CD4-positive, alpha-beta T cell treated with Interleukin-4 for 1 hour (primary cell): Measurements from ENCODE around the gene PRKCB.
"Not testable (repeated sequence)": the region's sequence is repeated elsewhere in the genome, so short reads cannot be mapped to it uniquely, and the experiment has no call there.

ENCODE experiments used
- DNase-seq, 2 donors: peaks; one replicate each; pipeline ENCODE4 v3.0.0-alpha.2; 2020 to 2022

PRKCB gene

GRCh38 chr16:24102209-24102660 is 266.5 kb downstream of the PRKCB start:
- no peak for DNase-seq

GRCh38 chr16:24105471-24105870 is 269.7 kb downstream of the PRKCB start:
- DNase-seq, result not testable (repeated sequence)

GRCh38 chr16:24108090-24108489 is 272.3 kb downstream of the PRKCB start:
- DNase-seq, result not testable (repeated sequence)

DNA sequence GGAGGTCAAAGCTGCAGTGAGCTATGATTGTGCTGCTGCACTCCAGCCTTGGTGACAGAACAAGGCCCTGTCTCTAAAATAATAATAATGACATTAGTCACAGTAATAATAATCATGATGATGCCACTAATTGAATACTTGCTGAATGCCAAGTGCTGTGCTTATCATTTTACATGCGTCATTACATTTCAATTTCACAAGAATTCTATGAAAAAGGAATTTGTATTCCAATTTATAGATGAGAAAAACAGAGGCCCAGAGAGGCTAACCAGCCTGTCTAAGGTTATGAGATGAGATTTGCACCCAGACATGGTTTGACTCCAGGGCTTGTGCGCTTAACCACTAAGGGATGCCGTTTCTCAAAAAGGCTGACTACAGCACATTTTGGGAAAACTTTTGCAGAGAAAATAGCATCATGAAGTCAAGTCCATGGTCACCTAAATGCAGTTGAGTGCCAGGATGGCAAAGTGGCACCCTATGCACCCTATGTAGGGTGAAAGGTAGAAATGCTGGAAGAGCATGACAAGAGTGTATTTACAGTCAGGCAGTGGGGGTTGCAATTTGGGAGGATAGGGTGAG is 276.0 kb downstream of the PRKCB start:
- DNase-seq, result no peak

DNA sequence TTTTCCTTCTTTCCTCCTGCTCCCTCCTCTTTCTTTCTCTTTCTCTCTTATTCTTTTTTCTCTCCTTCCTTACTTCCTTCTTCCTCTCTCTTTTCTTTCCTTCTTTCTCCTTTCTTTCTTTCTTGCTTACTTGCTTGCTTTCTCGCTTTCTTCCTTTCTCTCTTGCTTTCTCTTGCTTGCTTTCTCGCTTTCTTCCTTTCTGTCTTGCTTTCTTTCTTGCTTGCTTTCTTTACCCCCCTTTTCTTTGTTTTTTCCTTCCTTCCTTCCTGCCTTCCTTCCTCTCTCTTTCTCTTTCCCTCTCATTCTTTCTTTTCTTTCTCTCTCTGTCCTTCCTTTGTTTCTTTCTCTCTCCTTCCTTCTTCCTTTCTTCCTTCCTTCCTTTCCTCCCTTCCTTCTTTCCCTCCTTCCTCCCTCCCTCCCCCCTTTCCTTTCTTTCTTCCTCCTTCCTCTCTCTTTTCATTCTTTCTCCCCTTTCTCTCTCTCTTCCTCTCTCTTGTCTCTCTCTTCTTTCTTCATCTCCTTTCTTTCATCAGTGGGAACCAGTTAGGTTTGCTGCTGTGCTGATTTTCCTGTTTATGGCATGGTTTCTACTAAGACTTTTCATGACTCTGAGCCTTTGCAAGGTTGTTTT is 277.4 kb downstream of the PRKCB start:
- DNase-seq, result no peak

DNA sequence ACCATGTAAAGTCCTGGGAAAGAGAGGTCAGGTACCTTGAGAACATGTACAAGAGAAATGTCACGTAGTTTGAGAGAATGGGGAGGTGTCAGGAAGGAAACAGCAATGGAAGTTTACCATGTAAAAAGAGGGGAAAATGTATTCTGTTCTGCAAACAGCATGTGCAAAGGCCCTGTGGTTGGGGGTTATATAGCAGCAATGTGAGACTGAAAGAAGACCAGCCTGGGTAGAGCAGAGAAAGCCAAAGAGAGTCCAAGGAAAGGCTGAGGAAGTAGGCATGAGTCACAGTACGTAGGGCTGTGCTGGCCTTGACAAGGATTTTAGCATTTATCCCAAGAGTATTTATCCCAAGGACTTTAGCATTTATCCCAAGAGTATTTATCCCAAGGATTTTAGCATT is 279.1 kb downstream of the PRKCB start:
- DNase-seq, result no peak

DNA sequence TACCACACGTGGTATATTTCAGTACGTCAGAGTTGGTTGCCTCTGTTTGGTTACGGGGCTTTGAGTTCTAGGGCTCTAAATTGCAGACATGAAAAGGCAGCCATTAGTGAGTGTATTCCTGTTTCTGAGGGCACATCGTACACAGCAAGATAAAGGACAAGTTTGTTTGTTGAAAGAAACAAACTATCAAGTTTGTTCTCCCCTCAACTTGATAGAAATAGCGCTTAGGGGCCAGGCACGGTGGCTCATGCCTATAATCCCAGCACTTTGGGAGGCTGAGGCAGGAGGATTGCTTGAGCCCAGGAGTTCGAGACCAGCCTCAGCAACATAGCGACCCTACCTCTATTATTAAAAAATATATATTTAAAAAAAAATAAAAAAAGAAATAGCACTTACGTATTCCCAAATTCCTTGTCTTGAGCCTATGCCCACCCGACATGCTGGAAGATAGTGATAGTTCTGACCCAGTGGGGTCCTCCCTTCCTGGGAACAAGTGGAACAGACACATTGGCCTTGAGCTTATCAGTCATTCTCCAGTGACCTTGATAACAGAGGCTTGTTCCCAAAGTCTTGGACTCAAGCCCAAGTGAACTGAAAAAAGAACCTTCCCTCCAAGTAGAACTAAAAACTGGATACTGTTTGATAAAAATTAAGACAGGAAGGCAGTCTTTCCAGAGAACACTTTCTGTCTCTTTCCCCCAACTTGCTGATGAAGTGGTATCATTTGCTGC is 280.4 kb downstream of the PRKCB start:
- DNase-seq, result no peak

GRCh38 chr16:24116989-24117388 is 281.2 kb downstream of the PRKCB start:
- no peak for DNase-seq

DNA sequence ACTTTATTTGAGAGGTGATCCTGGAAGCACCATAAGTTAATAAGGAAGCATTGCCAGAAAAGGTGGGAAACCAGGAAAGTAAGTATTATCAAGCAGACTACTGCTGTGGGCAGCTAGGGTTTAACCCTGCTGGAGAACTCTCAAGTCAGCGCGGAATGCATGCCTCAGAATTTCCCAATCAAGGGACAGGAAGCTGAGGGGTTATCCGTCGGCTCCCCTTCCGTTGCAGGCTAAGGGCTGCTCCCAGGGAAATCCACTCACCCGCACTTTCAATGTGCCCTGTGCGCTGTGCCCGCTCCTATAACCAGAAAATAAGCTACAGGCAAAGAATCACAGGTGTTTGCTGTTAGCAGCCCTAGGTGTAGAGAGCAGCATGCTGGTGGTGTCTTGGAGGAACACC is 281.9 kb downstream of the PRKCB start:
- DNase-seq, result no peak

GRCh38 chr16:24118126-24118821 is 282.5 kb downstream of the PRKCB start:
- no peak for DNase-seq

- DNase-seq, result no peak
Measured at GRCh38 chr16:24119807-24120206, 284.0 kb downstream of the PRKCB start.

DNA sequence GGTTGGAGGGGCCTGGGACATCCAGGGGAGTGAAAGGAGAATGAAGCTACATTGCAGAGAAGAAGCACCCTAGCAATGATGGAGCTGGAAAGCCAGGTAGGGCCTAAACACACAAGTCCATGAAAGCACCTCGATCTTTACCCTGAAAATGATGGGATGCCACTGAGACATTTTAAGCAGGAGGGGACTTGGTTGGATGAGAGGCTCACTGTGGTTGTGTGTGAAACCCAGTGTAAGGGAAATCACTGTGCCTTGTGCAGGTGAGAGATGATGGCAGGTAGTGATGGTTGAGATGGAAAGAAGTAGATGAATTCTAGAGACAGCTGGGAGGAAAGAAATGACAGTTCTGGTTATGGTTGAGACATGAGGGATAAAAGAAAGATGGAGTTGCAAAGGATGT is 287.5 kb downstream of the PRKCB start:
- DNase-seq, result no peak

- DNase-seq, result no peak
Measured at GRCh38 chr16:24124291-24124690, 288.5 kb downstream of the PRKCB start.

DNA sequence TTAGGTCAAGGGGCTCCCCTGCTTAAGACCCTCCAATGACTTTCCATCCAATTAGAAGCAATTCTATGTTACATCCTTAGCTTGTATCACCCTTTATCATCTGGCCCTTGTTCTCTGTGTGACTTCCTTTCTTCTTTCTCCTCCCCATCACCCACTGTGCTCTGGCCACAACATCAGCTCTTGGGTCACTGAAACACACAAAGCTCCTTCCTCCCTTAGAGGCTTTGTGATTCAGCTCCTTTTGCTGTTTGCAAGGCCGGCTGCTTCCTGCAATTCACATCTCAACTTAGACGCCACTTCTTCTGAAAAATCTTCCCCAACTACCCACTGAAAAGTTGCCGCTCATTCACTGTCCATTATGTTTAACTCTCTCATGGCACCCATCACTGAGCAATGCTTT is 289.4 kb downstream of the PRKCB start:
- no peak for DNase-seq

DNA sequence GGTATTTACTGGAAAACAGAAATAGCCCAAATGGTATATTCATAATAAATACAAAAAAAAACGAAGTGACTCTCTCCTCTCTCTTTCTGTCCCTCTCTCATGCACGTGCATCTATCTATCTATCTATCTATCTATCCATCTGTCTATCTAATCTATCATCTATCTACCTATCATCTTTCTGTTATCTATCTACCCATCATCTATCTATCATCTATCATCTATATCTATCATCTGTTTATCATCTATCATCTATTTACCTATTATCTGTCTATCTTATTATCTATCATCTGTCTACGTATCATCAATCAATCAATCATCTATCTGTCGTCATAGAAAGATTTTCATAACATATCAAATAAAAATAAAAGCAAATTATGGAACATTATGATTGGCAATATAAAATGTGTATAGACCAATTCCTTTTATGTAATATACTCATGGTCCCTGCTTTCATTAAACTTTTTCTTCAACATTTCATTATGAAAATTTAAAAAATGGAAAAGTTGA is 293.7 kb downstream of the PRKCB start:
- no peak for DNase-seq

DNA sequence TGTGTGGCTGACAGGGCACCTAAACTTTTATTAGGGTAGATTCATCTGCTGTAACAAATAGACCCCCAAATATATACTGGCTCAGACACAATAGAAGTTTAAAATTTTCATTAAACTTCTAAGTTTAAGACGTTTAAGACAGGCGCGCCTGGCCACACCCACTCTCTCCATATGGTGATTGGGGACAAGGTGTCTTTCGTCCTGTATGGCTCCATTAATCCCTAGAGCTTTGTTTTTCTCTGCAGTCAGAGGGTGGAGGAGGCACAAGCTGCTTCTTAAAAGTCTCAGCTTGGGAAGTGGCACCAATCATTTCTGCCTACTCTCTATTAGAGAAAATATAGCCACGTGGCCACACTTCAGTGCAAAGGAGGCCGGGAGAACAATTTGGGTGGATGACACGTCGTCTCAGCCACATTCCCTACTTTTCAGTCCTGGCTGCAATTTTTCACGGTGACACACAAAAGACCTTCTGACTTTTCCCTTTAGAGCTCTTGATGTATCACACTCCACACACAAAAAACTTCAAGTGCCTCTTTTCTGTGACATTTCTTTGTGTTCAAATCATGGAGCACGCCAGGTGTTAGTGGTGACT is 294.8 kb downstream of the PRKCB start:
- DNase-seq, result no peak

DNA sequence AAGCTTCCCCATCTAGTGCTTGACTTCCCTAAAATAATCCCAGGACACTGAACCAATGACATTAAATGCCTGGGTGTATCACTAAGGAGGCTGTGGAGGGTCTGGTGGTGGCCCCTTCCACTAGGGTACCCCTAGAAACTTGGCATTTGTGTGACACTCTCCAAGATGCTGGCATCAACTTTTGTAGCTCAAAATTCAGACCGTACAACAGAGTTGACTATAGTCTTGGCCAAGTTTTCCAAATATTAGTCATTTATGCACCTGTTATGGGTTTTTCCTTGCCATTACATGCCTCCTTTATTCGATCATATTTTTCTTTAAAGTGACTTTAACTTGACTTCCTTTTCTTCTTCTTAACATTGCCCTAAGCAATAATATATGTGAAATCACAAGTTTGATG is 295.5 kb downstream of the PRKCB start:
- DNase-seq, result no peak

GRCh38 chr16:24132048-24132796 is 296.4 kb downstream of the PRKCB start:
- no peak for DNase-seq

- DNase-seq, result no peak
Measured at GRCh38 chr16:24132797-24133155, 297.0 kb downstream of the PRKCB start.

DNA sequence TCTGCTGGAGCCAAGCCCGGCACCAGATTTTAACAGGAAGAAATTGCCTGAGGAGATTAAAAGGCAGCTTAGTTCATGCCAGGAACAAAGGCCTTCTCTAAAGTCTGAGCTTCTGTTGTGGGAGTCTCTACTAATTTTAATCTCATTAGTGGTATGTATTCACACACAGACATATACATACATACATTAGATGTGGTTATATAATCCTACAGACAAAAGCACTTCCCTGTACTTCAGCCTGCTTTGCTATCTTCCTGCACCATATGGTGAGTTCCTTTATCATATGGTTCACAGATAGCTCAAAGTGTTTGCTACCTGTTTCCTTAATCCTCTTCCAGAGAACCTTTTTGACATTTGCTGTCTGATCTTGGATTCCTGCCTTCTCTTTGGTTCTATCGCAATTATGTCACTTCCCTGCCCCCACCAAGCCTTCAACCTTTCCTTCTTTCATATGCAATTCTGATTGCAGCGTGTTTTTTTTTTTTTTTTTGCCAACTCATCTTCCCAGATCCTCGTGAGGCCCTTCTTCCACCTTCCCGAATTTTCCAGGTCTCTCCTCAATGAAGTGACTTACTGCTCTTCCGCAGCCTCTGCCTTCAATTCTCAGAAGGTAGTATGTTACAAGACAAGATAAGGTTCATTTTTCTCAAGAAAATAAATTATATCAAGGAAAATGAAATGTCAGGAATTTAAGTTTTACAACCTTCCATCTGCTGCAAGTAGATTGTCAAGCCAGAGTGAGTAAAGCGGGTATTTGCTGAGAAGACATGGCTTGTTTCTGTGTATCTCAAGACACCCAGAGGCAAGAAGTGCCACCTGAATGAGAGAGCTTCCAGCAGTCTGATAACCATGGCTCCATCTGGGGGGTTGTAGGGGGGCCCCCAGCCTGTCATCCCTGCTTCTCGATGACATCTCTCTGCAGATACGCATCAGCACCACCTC is 300.1 kb downstream of the PRKCB start:
- no peak for DNase-seq

- no peak for DNase-seq
Measured at GRCh38 chr16:24138024-24138423, 302.2 kb downstream of the PRKCB start.
